Esophagus muscularis mucosa (tissue), 3 donors: ENCODE data around the gene HEATR5B.

Source experiments
- CTCF ChIP-seq, 3 experiments: fragments of 200-600 bp in 2 of 3; fragments of 450-650 bp in 1 of 3; sonication (generic) in 2 of 3; IDR thresholded peaks; one replicate each; pipeline ENCODE4 v1.5.1; 2017 to 2019; ENCODE audit warnings: antibody characterized with exemption in 3 of 3, mild to moderate bottlenecking in 2 of 3, moderate library complexity in 1 of 3
- POLR2A ChIP-seq: fragments of 450-650 bp; IDR thresholded peaks from one replicate; pipeline ENCODE4 v1.6.1; 2017; ENCODE audit warnings: antibody characterized with exemption, moderate library complexity, mild to moderate bottlenecking, low read depth
- POLR2AphosphoS5 ChIP-seq, 2 donors: sonication (generic); formaldehyde crosslinking; IDR thresholded peaks; one replicate each; pipeline ENCODE4 v1.6.1; 2017; ENCODE audit warnings: antibody characterized with exemption in 2 of 2

GRCh38 chr2:37039580-37039979, 44.6 kb downstream of the HEATR5B start:
- TF ChIP-seq CTCF (IDR thresholded peaks at IDR 0.05) (no peak), POLR2AphosphoS5 (IDR thresholded peaks at IDR 0.05) (no peak), POLR2A (no peak)
